Measurements from ENCODE around the gene IQCK.

DNA sequence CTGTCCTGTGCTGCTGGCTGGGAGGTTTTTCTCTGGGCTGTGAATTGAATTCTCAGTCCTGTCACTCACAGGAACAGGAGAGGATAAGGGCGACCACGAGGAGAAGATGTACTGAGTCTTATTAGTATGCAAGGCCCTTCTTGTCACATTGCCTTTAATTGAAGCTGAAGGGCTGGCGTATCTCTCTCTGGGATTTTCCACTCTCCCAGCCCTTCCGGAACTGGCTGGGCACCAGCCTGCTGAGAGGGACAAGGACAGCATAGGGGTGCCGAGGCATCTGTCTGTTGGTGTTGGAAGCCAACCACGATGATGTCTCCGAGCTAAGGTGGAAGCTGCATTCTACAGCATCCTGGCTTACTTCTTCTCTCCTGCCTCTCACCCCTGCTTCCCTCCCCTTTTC, 133.4 kb downstream of the IQCK start:
- TF ChIP-seq POLR2A (IDR thresholded peaks at IDR 0.05), result no peak
- TF ChIP-seq, protein P1, sequence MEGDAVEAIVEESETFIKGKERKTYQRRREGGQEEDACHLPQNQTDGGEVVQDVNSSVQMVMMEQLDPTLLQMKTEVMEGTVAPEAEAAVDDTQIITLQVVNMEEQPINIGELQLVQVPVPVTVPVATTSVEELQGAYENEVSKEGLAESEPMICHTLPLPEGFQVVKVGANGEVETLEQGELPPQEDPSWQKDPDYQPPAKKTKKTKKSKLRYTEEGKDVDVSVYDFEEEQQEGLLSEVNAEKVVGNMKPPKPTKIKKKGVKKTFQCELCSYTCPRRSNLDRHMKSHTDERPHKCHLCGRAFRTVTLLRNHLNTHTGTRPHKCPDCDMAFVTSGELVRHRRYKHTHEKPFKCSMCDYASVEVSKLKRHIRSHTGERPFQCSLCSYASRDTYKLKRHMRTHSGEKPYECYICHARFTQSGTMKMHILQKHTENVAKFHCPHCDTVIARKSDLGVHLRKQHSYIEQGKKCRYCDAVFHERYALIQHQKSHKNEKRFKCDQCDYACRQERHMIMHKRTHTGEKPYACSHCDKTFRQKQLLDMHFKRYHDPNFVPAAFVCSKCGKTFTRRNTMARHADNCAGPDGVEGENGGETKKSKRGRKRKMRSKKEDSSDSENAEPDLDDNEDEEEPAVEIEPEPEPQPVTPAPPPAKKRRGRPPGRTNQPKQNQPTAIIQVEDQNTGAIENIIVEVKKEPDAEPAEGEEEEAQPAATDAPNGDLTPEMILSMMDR (IDR thresholded peaks at IDR 0.05), result no peak

Data from testis (tissue), 2 donors.